HTR-8/SVneo (cell line): ENCODE data around the gene CHST11.

Experiments
- DNase-seq: peaks from one replicate; pipeline ENCODE4 v3.0.0; 2011; ENCODE audit warnings: low spot score, mixed read lengths; ENCODE audit not compliant: insufficient read length
- FAIRE-seq: peaks from 2 replicates; lab custom pipeline; 2011; peaks lifted over from hg19 to GRCh38; lab: Jason Lieb, UNC

The CHST11 gene

DNA sequence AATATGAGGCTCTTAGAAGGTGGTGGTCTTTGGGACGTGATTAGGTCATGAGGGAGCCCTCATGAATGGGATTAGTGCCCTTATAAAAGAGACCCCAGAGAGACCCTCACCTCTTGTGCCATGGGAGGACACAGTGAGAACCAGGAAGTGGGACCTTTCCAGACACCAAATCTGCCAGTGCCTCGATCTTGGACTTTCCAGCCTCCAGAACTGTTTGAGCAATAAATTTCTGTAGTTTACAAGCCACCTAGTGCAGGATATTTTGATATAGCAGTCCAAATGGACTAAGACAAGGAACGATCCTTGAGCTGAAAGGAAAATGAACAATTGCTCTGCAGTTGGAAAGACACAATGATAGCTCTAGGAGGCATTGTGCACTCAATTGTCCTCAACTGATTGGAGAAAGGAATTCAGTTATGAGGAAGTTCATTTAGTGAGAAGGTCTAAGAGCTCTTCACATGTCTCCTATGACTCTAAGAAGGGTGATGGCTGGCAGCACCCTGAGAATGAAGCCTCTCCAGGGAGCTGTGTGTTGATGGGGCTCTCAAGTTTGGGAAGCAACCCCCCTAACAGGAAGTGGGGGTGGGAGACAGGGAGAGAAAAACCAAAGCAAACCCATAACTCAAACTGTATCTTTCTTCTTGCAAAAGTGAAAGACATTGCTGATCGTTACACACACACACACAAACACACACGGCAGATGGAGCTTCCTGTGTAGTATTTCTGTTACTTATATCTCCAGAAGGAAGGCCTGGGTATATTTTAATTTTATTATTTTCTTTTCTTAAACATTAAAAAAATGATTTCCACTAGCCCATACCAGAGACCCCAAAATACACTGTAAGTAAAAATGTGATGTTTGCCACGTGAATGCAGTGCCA, 21.0 kb downstream of the CHST11 start:
- FAIRE-seq (no peak), DNase-seq (no peak)

DNA sequence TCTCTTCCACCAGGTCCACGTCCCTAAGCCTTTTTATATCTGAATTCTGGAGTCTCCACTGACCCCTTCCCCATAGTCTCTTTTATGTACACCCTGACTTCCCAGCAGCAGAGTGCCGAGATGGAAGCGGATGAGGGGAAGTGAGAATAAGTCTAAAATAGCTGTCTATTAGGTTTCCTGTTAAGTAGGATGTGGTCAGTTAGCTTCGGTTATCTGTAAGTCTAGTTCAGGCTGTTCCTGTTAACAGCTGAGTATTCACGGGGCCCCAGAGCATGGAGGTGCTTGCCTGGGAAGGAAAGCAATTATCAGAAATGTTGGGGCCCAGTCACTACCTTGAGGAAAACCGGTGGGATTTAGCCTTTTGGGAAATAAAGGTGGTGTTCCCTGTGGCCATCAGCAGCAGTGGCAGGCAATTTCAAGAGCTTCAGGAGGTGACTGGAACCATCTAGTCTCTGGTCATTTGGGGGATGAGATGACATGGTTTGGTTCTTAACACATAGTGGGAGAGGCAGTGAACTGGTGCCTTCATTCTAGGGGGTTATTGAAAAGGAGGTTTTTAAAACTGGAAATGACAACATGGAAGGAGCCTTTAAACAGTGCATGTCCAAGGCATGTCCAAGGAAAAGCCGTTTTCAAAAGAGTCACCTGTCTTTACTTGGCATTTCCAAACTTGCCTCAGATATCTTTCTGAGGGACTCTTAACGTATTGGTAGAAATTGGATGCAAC, 21.8 kb downstream of the CHST11 start:
- DNase-seq (no peak), FAIRE-seq (no peak)

- FAIRE-seq (no peak), DNase-seq (no peak)
These were observed 22.4 kb downstream of the CHST11 start for GRCh38 chr12:104479123-104479662.

DNA sequence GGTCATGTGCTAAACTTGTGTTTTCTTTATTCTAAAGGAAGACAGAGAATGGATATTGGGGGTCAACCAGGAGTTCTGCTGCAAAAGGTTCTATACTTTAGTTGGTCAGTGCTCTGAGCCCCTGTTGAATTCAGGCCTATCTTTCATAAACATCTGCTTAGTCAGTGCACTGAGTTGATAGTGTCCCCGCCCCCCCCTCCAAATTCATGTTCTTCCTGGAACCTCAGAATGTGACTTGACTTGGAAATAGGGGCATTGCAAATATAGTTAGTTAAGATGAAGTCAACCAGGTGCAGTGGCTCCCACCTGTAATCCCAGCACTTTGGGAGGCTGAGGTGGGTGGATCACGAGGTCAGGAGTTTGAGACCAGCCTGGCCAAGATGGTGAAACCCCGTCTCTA, 23.3 kb downstream of the CHST11 start:
- FAIRE-seq (no peak), DNase-seq (no peak)

DNA sequence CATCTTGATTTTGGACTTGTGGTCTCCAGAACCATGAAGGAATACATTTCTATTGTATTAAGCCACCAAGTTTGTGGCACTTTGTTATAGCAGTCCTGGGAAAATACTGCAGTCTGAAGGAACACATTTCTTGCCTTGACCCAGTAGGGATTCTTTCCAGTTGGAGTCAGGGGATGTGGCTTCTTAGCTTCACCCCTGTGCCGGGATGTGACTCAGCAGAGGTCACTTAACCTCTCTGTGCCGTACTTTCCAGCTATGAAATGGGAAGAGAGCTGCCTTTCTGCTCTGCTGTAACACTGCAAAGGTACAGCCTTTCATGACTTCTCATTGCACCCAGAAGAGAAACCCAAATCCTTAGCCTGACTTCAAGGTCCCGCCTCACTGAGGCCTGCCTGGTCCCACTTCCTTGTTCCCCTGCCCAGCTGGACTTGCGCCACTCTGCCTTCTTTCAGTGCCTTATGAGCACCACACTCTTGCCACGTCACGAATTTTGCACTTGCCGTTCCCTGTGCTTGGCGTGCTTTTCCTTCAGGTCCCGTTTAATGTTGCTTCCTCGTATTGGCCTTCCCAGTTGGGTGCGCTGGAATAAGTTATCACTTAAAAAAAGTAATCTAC, 24.2 kb downstream of the CHST11 start:
- no peak for DNase-seq
- FAIRE-seq: no peak

DNA sequence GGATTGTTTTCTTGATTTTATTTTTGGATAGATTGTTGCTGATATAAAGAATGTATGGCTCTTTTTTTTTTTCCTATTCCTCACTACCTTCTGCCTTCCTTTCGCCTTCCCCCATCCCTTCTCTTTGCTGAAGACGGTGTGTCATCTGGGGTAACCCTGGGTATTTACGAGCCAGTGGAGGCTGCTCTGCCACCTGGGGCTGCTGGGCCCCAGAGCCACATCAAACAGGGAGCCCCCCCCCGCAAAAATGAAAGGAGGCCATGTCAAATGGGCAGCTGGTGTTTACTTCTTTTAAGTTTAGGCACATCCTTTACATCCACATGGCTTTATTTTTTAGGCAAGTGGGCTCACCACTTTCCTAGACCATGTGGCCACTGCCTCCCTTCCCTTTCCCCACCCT, 25.4 kb downstream of the CHST11 start:
- FAIRE-seq: no peak

DNA sequence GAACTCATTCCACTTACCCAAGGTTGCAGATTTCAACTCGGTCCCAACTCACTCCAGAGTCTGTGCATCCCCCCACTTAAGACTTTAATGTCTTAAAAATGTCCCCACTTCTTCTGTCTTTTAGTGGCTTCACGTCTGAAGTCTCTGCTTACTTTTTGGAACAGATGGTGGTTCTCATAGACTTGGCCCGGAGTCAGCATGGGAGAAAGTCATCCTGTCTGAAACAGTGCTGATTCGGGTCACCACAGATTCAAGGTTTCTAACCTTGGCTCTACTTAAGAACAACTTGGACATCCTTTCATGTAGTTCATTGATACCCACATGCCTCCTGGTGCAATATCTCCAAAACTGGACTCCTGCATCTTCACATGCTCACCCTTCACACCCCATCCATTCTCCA, 26.0 kb downstream of the CHST11 start:
- DNase-seq: no peak
- no peak for FAIRE-seq

More for the DNA sequence above, 25.4 kb downstream of the CHST11 start:
- DNase-seq: no peak

GRCh38 chr12:104484079-104484478, 27.3 kb downstream of the CHST11 start:
- FAIRE-seq (no peak), DNase-seq (no peak)

DNA sequence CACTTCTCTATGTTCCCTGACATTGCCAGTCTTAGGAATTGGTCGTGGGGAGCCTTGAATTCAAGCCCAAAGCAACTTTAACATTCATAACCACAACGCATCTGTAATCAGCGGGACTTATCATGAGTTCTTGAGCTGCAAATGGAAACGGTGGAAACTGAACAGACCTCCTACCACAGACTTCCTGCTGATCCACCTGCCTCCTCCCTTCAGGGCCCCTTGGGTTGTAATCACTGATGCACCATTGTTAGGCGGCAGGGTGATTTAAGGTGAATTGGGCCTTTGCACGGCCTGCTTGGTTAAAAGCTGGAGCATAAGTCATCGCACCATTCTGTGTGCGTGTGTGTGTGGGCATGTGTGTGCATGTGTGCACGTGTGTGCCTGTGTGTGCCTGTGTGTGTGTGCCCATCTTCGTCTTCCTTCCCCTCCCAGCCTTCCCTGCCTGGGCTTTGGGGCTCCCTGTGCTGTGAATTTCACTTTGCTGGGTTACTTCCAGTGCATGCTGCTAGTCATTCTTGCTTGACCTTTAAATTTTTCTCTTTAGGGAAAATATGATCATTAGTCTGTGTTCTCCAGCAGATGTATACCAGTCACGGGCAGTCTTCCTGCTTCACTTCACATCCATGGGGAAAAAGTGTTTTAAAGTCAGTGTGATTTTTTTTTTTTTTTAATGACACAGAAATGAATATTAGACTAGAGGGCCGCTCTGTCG, 29.1 kb downstream of the CHST11 start:
- no peak for DNase-seq
- no peak for FAIRE-seq

- FAIRE-seq: no peak
These were observed 29.6 kb downstream of the CHST11 start for GRCh38 chr12:104486363-104486750.

DNA sequence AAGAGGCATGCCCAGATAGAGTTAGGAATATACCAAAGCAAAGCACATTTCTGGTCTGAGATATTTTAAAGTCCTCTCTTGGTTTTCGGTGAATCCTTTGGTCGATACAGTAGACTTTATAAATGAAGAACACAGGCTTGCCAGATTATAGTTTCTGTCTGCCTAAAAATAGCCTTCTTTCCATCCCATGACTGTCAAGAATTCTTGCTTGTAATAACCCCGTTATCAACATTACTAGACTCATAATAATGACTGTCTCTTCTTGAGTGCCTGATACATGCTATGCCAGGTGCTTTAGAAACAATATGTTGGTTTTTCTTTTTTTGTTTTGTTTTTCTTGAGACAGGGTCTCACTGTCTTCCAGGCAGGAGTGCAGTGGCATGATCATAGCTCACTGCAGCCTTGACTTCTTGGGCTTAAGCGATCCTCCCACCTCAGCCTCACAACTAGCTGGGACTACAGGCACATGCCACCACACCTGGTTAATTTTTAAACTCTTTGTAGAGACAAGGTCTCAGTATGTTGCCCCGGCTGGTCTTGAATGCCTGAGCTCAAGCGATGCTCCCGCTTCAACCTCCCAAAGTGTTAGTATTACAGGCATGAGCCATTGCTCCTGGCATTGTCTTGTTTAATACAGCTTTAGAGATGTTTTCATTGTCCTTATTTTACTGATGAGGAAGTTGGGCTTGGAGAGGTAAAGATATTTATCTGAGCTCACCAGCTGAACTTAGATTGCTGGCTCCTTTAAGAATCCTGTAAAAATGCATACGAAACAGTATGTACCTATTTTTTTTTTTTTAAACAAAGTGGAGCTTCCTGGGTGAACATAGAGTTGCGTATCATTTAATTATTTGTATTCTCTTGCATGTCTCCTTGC, 30.4 kb downstream of the CHST11 start:
- no peak for FAIRE-seq
- no peak for DNase-seq

More at GRCh38 chr12:104486363-104486750, 29.6 kb downstream of the CHST11 start:
- no peak for DNase-seq

DNA sequence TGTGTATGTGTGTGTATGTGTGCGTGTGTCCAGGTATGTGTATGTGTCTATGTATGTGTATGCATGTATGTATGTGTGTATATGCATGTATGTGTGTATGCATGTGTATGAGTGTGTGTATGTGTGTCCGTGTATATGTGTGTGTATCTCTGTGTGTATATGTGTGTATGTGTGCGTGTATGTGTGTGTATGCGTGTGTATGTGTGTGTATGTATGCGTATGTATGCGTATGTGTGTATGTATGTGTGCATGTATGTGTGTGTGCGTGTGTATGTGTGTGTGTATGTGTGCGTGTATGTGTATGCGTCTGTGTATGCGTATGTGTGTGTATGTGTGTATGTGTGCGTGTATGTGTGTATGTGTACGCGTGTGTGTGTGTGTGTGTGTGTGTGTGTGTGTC, 31.6 kb downstream of the CHST11 start:
- FAIRE-seq (peak; percentile 92), DNase-seq (no peak)

- DNase-seq (no peak), FAIRE-seq (no peak)
These were observed 33.4 kb downstream of the CHST11 start for GRCh38 chr12:104490186-104490585.

DNA sequence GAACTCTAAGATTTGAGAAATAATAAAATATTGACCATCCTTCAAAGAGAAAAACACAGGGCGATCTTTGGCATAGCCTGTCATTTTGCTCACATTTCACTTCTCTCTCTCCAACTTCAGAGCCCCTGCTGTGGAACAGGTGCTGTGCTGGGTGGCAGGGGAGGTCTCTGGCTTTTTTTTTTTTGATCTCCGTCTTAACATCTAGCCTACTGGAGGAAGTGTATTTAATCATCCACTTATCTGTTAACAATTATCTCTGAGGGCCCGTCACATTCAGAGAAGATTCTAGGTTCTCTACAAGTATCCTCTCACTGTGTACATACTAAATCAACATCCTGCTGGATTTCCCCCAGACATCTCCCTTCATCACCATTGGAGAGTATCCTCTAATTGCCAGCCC, 34.1 kb downstream of the CHST11 start:
- no peak for FAIRE-seq
- no peak for DNase-seq

DNA sequence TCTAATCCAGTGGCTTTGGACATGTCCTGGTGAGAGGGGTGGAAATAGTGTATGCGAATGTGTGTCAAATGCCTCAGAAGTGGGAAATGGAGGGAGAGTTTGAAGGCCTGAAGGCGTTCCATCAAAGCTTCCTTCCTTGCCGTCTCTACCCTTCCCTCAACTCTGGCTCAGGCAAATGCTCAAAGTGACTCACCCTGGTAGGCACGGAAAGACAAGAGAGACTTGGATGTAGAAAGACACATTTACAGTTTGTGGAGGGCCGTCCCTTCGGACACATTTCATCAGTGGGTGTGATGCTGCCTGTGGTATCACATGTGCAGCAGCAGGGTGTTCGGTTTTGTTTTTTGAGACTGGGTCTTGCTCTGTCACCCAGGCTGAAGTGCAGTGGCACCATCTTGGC, 36.7 kb downstream of the CHST11 start:
- no peak for FAIRE-seq
- no peak for DNase-seq

GRCh38 chr12:104494137-104494792, 37.5 kb downstream of the CHST11 start:
- no peak for FAIRE-seq
- no peak for DNase-seq

- DNase-seq (no peak), FAIRE-seq (no peak)
These were observed 38.0 kb downstream of the CHST11 start for GRCh38 chr12:104494793-104495158.

DNA sequence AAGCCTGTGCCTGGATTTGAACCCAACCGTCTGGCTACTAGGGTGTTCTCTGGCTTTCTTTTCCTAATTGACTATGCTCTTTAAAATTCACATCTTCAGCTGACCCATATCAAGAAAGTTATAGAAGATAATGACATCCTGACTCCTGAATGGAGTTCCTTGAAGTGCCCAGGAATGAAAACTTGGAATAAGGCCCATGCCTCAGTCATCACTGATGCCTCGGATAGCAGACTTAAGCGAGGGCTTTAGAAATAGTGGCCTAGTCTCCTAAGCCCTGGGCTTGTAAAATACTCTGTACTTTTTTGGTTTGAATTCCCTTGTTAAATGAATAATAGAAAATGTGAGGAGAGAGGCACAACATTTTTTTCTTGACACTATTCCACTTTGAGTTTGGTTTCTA, 39.0 kb downstream of the CHST11 start:
- no peak for FAIRE-seq

DNA sequence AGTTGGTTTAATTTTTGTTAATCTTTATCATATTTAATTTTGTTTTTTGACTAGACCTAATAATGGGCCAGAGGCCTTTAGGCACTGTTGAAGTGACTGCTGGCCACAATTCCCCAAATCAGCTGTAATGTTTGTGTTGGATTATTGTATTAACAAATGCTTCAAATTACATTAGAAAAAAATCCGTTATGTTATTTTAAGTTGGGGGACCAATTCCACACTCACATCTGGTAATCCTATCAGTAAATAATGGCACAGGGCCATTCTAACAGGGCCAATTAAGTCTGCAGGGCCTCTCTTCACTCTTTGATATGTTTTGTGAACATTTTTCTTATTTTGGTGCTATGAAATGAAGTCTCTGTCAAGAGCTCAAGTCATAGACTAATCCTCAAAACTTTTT, 39.6 kb downstream of the CHST11 start:
- no peak for DNase-seq
- FAIRE-seq: no peak

More for the DNA sequence above, 39.0 kb downstream of the CHST11 start:
- no peak for DNase-seq
